Transverse colon (tissue), 4 donors: Measurements from ENCODE around the gene DLG2.

ENCODE experiments used
- CTCF ChIP-seq, 5 experiments: fragments of 200-600 bp in 3 of 5; fragments of 450-650 bp in 2 of 5; sonication (generic) in 3 of 5; IDR thresholded peaks; 1 replicate in 2 of 5; 2 replicates in 3 of 5; pipeline ENCODE4 v1.5.1; 2016 to 2017; ENCODE audit warnings: antibody characterized with exemption in 5 of 5, inconsistent platforms in 3 of 5, mild to moderate bottlenecking in 2 of 5, moderate library complexity in 1 of 5
- EP300 ChIP-seq: sonication (generic); formaldehyde crosslinking; IDR thresholded peaks from one replicate; pipeline ENCODE4 v1.6.1; 2017; ENCODE audit warnings: antibody characterized with exemption, low read depth
- POLR2A ChIP-seq: fragments of 450-650 bp; IDR thresholded peaks from one replicate; pipeline ENCODE4 v1.6.1; 2016; ENCODE audit warnings: antibody characterized with exemption, mild to moderate bottlenecking, moderate library complexity
- POLR2AphosphoS5 ChIP-seq, 3 donors: sonication (generic); formaldehyde crosslinking; IDR thresholded peaks; one replicate each; pipeline ENCODE4 v1.6.1; 2016; ENCODE audit warnings: antibody characterized with exemption in 3 of 3

- TF ChIP-seq CTCF (IDR thresholded peaks at IDR 0.05) (no peak), POLR2A (no peak), EP300 (no peak), POLR2AphosphoS5 (IDR thresholded peaks at IDR 0.05) (no peak)
These were observed 1648.2 kb downstream of the DLG2 start for GRCh38 chr11:83978942-83979341.
